H4 (cell line): Measurements from ENCODE around the gene SMAD7. TPM values are rescaled to one million over a fixed set of nuclear protein-coding genes. Genes with fewer than 3 reads are reported as not detected.

Source experiments
- DNase-seq: peaks from one replicate; pipeline ENCODE4 v3.0.0-alpha.2; 2015; ENCODE audit warnings: low spot score
- total RNA-seq: library from RNA; depleted of rRNA; stranded (reverse); fragments of >200 nt; shearing (Covaris generic); gene quantifications from 2 replicates; pipeline ENCODE4 v1.2.3, GENCODE V29; 2014

SMAD7 gene
- total RNA-seq, 1 experiment from 2014 or later, result 10.1 TPM

DNA sequence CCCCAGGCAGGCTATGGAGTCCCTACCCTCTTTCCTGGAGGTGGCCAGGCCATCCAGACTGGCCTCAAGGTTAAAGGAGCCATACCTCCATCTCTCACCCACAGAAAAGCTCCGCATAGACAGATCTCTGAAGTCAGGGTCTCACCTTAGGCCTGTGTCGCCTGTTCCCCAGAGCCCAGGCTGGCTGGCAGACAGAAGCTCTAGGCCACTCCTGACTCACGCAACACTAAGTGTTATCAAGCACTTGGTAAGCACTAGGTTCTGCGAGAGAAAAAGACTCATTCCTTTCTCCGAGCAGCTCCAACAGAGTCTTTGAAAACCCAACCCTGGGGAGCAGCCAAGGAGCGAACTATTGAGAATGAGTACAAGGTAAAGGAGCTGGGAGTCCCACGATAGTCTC is 6.1 kb downstream of the SMAD7 start:
- no peak for DNase-seq

DNA sequence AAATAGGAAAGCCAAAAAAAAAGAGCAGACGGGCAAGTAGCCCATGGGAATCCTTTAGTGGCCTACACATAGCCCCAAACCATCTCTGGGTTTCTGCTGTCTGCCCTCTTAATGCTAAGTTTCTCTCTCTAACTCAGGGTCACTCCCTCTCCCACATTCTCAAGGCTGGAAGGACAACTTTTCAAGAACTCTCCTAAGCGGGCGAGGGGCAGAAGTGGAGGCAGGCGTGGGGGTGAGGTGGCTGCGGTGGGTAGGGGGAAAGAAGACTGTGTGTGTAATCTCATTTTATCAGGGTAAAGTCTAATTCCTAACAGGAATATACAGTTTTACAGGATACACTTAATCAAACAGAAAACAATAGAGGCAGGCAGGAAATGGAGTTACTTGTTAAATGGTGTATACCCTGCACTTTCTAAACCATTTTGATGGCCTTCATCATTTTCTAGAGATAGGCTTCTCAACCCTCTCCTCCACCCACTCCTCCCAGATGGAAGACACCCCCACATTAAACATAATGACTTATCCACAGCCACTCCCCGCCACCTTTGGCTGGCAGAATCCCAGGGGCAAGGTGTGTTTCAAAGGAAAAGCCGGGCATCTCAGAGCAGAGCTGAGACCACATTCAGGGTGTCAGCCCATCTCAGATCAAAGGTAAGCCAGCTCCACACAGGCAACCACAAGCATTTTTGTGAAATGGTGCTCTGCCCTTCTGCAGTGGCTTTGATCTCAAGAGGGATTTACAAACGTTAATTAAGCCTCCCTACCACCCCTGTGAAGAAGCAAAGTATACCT is 6.8 kb downstream of the SMAD7 start:
- no peak for DNase-seq

DNA sequence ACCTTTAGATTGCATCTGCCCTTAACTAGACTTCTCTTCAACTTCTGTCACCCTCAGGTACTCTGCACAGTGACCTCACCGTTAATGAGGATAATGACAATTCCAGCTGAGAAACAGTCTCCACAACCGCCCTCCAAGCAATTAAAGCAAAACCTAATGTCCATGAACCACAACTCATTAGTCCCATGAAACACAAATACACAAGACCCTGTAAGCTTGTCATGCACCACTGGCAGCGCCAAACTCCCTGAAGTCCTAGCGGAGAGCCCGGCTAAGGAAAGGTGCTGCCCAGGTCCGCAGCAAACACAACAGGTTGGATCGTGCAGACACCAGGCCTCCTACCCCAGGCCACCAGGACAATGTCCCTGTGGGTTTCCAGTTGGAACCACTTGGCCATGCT is 7.4 kb downstream of the SMAD7 start:
- DNase-seq, result no peak

DNA sequence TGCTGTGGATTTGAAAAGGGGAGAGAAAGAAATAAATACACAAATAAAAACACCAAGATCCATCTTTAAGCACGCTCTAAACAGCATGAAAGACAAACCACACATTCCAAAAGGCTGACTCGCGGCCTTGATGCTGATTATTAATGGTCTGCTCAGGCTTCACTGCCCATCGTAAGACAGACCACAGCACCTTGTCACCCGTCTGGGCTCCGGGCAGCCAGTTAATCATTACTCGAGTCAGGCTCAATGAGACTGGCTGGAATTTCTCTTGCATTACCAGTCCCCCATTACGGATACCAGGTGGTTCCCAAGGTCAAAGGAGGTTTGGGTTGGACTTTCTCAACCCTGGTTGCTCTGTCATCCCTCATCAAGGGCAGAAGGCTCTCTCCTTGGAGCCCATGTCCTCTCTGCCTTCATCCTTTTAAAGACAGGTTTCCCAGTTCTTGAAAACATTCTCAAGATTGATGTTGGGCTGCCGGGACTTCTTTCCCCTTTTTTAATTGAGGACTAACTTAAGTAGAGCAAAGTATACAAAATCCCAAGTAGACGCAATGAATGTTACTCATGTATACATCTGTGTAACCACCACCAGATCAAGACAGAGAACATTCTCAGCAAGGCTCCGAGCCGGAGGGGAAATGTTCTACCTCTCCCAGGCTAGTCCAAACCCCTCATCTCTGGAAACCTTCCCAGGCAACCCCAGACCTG is 8.1 kb downstream of the SMAD7 start:
- DNase-seq, result peak; percentile 89

DNA sequence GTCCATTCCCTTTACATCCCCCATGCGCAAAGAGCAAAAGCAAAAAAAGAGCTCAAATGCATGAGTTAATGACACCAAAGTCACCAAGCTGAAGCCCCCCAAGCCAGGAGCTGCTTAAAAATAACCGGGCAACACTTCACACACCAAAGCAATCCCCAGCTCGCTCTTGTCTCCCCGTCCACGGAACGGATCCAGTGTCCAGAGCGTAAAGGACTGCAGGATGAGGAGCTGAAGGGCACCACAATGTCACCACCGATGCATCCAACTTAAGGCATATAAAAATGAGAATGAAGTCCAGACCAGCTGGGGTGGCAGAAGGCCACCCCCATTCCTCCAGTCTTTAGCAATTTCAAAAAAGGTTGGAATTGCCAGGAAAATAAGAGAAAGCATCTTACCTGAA is 8.7 kb downstream of the SMAD7 start:
- no peak for DNase-seq

DNA sequence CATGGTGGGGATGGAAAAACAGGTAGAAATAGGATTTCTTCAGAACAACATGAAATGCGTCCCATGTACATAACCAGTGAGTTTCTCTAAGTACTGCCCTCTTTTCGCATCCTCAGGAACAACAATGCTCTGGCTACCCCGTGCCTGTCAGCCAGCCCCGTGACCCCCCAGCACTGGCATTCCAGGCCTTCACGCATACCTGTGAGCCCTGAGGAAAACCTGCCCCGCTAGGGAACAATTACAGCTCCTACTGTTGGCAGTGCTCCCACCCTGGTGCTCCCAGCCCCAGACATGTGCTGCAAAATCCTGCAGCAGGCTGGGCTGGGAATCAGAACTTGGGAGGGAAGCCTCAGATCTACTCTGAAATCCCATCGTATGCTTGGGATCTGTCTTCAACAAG is 9.1 kb downstream of the SMAD7 start:
- DNase-seq, result no peak

DNA sequence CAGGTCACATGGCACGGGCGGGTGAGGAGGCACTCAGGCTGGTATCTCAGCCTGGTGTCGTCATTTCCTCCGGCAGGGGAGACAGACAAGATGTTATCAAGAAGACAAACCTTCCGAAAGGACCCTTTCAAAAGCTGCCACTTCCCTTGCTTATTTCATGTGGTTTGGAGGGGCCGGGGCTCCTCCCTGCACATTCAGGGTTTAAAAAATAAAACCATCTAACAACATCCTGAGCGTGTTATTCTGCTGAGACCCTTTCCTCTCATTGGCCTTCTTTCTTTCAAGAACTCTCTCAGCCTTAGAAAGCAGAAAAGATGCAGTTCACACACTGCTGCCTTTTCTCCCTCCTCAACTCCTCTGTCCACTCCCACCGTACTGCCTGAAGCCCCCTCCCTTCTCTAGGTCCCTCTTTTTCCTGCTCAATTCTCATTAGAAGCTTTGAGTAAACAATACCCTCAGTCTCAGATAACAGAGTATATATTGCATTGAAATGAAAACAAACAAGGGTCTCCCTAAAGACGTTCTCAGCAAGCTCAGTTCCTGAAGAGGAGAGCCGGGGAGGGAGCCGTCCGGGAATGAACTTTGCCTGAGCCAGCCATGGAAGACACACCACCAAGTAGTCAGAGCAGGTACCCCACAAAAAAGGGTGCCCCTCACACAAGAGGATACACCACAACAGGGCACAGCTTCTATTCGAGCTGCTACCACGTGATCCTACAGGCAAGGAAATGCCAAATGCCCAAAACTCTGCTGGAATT is 9.7 kb downstream of the SMAD7 start:
- peak; percentile 37 for DNase-seq

DNA sequence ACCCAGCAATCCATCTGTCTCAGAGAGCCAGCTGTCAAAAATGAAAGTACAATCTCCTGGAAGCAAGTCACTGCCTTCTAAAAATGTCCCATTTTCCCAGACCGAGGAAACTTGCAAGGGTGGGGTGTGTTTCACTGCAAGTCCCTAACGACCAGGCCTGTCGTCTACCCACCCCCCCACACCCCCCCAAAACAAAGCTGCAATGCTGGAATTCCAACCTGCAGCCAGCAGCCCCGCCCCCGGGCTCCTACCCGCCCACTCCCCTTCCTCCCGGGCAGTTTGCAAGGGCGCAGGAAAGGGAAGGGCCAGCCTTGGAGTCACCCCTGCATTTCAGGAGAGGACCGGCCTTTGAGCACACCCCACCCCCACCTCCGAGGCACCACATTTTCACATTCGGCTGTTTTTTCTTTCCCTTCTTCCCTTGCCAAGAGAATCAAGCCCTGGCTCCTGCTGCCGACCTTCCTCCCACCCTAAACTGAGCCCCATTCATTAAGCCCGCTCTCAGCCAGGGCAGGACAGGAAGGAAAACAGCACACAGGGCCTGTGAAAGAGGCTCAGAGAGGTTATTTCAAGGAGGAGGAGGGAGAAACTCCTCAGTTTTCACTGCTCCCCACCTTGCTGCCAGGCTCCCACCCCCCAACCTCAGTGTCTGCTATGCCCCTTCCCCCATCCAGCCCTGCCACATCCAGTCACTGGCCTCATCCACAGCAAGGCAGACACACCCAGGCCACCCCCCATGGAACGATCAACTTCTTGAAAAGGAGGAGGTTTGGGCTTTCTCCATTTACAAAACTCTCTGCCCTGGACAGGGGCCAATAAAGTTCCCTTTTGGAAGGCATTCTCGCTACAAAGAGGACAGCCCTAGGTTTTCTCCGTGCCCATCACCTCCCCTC is 11.3 kb downstream of the SMAD7 start:
- no peak for DNase-seq

DNA sequence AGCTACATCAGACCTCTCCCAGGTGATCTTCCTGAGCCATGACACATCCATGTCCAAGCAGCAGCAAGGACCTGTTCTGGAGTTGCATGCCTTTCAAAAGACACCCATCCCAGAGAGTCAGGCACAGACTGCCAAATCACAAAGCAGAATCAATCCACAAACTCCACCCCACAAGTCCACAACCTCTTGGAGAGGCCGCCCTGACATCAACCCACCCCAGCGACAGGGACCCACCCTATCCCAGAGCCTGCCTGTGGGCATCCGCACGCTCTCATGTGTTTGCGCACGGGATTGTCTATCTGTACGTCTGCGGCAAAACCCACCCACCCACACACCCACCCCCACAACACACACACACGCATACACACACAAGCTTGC is 11.9 kb downstream of the SMAD7 start:
- DNase-seq, result no peak

DNA sequence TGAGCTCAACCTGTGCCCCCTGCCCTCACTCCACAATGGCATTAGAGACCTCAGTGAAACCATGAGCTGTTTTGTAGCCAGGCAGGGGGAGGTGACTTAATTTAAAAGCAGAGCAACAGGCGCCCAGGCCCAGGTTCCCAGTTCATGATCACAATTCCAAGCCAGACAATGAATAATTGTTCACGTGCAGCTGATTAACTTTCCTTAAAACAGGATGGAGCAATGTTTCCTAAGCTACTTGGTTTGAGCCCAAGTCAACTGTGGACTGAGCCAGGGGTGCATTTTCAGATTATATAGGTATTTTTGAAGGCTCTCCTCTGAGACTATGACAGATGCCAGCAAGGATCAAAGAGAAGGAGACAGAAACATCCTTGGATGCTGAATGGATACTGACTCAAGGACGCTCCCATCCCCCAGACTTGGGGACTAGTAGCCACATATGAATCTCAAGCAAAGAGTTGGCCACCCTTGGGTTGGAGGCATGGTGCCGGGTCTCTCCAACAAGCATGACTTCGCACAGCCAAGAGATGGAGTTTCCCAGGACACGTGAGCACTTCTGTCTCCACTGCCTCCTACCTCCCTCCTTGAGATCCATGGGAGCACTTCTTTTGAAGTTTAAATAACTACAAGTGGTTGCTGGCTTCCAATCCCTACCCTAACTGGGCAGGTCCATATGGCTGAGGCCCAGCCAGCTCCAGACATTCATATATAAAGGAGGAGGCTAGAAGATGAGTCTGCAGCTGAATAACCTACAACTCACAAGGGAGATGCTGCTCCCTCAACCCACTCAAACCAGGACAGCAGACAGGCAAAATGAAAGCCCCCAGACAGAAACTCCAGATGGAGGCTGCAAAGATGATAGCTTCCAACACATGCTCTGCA is 12.7 kb downstream of the SMAD7 start:
- no peak for DNase-seq

DNA sequence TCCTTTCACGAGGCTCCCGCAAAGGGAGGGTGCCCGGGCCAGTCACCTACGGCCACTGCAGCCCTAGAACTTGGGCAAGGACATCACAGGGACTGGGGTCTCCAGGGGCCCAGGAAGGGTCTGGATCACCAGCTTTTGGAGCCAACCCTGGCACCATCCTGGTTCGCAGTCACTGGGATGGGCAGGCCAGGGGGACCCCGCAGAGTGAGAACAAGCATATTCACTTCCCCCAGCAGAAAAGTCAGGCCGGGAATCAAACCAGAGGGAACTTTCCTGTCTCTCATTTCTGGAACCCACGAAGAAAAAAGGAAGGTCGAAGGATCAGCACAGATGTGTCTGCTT is 15.4 kb downstream of the SMAD7 start:
- no peak for DNase-seq

DNA sequence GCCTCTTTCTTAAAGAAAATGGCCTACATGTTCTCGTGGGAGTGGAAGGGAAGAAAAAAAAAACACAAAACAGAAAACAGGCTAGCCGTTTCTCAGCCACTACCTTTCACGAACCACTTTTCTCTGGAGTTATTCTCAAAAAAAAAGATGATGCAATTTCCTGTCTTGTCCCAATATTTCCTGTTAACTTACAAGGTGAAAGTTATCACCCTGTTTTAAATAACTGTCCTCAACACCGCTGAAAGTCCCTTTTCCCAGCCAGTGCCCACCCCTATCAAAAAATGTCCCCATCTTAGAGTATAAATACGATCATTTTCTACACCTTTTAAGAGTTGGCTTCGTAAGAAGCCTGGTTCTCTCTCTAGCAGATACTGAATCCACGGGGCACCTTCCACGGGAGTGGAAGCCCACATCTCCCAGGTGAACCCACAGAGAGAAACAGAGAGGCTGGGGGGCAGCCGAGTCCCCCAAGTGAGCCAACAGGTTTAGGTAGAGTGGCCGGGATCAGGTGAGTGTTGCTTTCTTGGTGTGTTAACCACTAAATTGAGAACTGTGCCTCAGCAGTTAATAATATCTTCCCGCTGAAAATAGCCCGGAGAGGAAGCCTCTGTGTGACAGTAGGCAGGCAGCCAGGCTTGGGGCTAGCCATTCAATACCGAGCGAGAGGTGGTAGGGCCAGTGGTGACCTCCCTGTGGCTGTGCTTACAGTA is 15.9 kb downstream of the SMAD7 start:
- DNase-seq, result no peak

DNA sequence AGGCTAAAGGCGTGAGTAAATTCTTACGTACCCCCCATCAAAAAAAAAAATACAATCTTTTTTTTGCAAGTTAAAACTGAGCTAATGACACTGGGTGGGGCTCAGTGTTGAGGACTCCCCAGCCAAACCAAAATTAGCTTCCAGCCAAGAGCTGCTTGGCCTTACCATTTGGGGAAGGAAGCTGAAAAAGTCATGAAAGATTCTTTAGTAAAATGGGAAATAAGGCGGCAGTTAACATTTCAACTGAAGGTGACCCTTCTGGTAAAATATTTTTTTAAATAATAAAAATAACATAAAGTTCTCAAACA is 16.4 kb downstream of the SMAD7 start:
- no peak for DNase-seq

DNA sequence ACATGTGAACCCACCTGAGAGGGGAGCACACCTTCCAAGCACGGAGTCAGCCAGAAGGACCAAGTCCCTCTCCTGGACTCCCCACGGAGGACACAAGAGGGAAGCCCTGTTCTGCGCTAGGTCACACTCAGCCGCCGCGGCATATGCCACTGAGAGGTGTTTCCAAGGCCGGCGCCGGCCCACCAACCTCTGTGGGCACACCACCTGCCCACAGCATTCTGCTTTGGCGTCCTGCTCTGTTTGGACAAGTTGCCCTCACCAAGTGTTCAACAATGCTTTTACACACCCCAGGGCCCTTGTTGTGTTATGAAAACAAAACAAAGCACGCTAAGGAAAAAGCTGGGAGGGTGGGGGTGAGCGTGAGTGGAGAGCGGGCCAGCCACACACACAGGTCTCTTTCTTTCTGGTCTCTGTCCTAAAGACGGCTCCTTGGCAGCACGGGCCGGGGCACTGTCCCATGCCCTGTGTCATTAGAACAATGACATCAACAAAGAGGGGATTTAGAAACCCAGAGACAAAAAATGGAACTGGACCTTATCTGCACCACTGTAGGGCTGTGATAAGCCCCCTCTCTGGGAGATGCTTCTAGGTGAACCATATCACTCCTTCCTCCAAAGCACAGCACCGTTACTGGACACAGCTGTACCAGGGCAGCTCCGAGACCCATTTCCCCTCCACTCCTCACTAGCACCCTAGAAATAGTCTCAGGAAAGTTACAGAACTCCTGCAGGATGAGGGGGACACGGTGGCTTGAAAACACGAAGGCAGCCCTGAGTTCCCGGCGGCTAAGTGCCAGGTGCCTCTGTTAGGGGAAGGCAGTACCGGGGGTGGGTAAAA is 17.0 kb downstream of the SMAD7 start:
- DNase-seq, result no peak

DNA sequence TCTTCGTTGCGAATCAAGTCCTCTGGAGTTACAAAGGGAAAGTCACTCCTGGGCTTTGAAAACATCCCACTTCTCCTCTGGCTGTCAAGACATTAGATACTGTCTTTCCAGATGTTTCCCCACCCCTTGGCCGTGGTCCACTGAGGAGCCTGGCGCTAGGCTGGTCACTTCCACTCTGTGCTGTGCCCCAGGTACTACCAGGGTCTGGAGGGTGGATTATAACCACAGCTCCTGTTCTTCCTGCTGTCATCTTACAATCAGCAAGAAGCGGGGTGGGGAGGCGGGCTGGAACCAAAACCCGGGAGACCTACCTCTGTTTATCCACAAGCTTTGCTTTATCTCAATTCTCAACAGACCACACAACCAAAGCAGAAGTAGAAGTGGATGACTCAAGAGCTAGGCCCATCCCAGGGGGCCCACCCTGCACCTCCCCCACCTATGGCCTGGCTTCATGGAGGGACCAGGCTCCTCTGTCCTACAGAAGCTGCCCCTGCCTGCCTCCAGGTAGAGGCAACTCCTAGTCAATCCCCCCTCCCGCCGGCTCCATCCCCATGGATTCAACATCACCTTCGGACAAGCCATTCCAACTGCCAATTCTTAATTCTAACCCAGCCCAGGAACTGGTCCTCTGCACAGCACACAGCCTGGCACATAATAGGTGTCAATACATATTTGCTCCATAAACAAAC is 17.8 kb downstream of the SMAD7 start:
- DNase-seq, result no peak

DNA sequence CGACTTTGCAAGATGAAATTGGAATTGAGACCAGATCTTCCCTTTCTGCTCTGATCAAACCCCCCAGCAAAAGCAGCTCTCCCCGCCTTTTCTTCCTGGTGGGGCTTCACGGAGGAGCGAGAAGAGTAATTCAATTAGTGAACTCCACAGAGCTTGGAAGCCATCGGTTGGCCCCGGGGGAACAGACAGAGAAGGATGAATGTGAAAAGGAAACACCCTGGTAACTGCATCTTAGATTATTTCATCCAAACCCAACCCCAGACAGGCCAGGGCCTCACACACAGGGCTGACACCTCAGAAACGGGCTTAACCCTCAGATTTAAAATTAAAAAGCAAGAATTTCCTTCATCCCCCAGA is 18.3 kb downstream of the SMAD7 start:
- no peak for DNase-seq

DNA sequence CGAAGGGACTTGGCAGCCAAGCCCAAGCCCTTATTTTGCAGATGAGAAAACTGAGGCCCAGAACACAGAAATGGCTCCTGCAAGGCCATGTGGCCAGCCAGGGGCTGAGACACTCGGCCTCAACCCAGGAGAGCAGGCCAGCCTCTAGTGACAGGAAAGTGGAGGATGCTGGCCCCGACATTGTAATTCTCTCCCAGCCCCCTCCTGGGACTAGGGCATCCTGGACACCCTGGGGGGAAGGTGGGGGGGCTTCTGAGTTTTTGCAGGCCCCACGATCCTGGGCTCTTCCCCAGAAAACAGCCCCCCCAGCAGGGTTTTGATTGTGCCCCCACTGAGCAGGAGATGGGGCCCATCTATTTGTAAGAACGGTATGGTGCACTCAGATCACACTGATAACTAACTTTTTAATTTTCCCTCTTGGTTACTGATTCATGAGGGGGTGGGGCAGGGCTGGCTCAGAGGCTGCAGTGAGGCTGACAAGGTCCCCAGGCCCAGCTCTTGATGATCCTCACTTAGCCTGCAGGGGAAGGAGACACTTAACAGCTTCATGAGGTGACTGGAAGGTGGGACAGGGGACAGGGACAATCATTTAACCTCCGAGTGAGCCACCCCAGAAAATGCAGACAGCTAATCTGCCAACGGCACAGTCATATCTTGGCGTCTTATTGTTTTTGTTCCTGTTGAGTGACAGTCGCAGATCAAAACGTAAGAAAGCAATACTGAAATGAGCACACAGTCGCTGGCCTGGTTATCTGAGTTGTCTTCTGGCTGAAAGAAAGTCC is 18.9 kb downstream of the SMAD7 start:
- no peak for DNase-seq

DNA sequence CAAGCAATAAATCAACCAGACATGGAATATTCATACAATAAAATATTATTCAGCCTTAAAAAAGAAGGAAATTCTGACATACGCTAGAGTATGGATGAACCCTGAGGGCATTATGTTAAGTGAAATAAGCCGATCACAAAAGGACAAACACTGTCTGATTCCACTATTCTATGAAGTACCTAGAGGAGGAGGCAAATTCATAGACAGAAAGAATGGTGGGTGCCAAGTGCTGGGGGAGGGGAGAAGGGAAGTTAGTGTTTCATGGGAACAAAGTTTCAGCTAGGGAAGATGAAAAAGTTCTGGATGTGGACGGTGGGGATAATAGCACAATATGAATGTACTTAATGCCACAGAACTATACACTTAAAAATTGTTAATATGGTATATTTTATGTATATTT is 19.8 kb downstream of the SMAD7 start:
- no peak for DNase-seq
